ENCODE measurements around the gene SUPV3L1. TPM values are rescaled to one million over a fixed set of nuclear protein-coding genes. Genes with fewer than 3 reads are reported as not detected.
"Not testable (repeated sequence)": the region's sequence is repeated elsewhere in the genome, so short reads cannot be mapped to it uniquely, and the experiment has no call there.

Gene SUPV3L1
- polyA plus RNA-seq, 1 donor (not counting 4 experiments of a cell fraction or from before 2014, with no cell fraction given): 34.1 TPM

GRCh38 chr10:69139961-69140360 lies 40.1 kb upstream of the SUPV3L1 start:
- no peaks in the 10 kb centered on the region for H3K9me1 ChIP-seq (ENCODE audit: control insufficient read depth, extremely low read depth, insufficient read depth, low read length)
- peaks cover 61% of the 10 kb centered on the region for H3K79me2 ChIP-seq (ENCODE audit: control insufficient read depth, insufficient read depth, low read length)
- H3K9ac ChIP-seq (ENCODE audit: control insufficient read depth, extremely low read depth, insufficient read depth, low read length): no peak overlapping the region
- peaks cover 4 to 6% of the 10 kb centered on the region in 2 experiments for H3K36me3 ChIP-seq (ENCODE audit: control insufficient read depth in 2 of 2, extremely low read depth in 1 of 2, insufficient read depth in 2 of 2, low read length in 2 of 2)
- no peak overlapping the region for H3K4me3 ChIP-seq (ENCODE audit: control insufficient read depth in 2 of 3, extremely low read depth in 1 of 3, insufficient read depth in 2 of 3, low read depth in 1 of 3, low read length in 3 of 3)
- no peak overlapping the region for H2AFZ ChIP-seq (ENCODE audit: control insufficient read depth, low read length)
- no peaks in the 10 kb centered on the region for H3K27me3 ChIP-seq (ENCODE audit: control insufficient read depth, extremely low read depth, insufficient read depth, low read length)
- peaks cover 6% of the 10 kb centered on the region for H4K20me1 ChIP-seq (ENCODE audit: control insufficient read depth, extremely low read depth, insufficient read depth, low read length)
- TF ChIP-seq EZH2 (IDR thresholded peaks at IDR 0.05; ENCODE audit: low read length): no peak
- H3K9me3 ChIP-seq (ENCODE audit: control insufficient read depth, low read depth, low read length): no peaks in the 10 kb centered on the region
- no peak overlapping the region for H3K27ac ChIP-seq (ENCODE audit: control insufficient read depth, insufficient read depth, low read length)
- no peak overlapping the region for H3K4me2 ChIP-seq (ENCODE audit: control insufficient read depth, extremely low read depth, insufficient read depth, low read depth, low read length)
- DNase-seq (ENCODE audit: low read depth, low spot score) (no peak), FAIRE-seq (no peak)
- dilution Hi-C loops (cut with MboI; ENCODE audit: extremely low pct_ligation_motif_present, low sequenced_read_pairs): no loop called here
- no peaks in the 10 kb centered on the region for H3K4me1 ChIP-seq (ENCODE audit: control insufficient read depth, extremely low read depth, insufficient read depth, low read length)

DNA sequence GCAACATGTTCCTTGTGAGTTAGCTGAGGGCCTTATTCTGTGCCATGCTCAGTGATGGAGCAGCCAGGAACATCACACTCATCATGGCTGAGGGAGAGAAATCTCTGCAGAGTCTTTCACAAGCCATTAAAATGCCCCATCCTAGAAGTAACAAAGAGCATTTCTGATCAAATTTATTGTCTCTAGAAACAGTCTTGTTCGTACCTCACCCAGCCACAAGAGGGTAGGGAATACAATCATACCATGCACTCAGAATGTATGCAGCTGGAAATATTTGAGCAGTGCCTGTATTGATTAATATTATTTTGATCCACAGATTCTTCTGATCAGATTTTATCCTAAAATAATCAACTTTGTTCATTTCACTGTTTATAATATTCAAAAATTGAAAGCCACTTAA lies 38.7 kb upstream of the SUPV3L1 start:
- Histone ChIP-seq H3K9me1 (ENCODE audit: control insufficient read depth, extremely low read depth, insufficient read depth, low read length) (no peaks in the 10 kb centered on the region), H2AFZ (ENCODE audit: control insufficient read depth, low read length) (no peak overlapping the region), H3K27ac (ENCODE audit: control insufficient read depth, insufficient read depth, low read length) (no peak overlapping the region), H3K27me3 (ENCODE audit: control insufficient read depth, extremely low read depth, insufficient read depth, low read length) (no peaks in the 10 kb centered on the region), H3K4me2 (ENCODE audit: control insufficient read depth, extremely low read depth, insufficient read depth, low read depth, low read length) (no peak overlapping the region), H3K36me3 (ENCODE audit: control insufficient read depth in 2 of 2, extremely low read depth in 1 of 2, insufficient read depth in 2 of 2, low read length in 2 of 2) (peaks cover 3 to 4% of the 10 kb centered on the region in 2 experiments), H3K4me1 (ENCODE audit: control insufficient read depth, extremely low read depth, insufficient read depth, low read length) (no peaks in the 10 kb centered on the region), H3K79me2 (ENCODE audit: control insufficient read depth, insufficient read depth, low read length) (peaks cover 70% of the 10 kb centered on the region), H3K4me3 (ENCODE audit: control insufficient read depth in 2 of 3, extremely low read depth in 1 of 3, insufficient read depth in 2 of 3, low read depth in 1 of 3, low read length in 3 of 3) (no peak overlapping the region), H4K20me1 (ENCODE audit: control insufficient read depth, extremely low read depth, insufficient read depth, low read length) (peaks cover 6% of the 10 kb centered on the region), H3K9me3 (ENCODE audit: control insufficient read depth, low read depth, low read length) (no peaks in the 10 kb centered on the region), H3K9ac (ENCODE audit: control insufficient read depth, extremely low read depth, insufficient read depth, low read length) (no peak overlapping the region)
- FAIRE-seq: no peak
- TF ChIP-seq CTCF (optimal IDR thresholded peaks at IDR 0.05 in 1 of 3, IDR thresholded peaks at IDR 0.05 in 1 of 3, conservative IDR thresholded peaks at IDR 0.05 in 1 of 3; ENCODE audit: extremely low read depth in 1 of 3, insufficient read depth in 2 of 3, low read length in 3 of 3) (no peak), EZH2 (IDR thresholded peaks at IDR 0.05; ENCODE audit: low read length) (no peak)
- dilution Hi-C loops (cut with MboI; ENCODE audit: extremely low pct_ligation_motif_present, low sequenced_read_pairs): no loop called here
- no peak for DNase-seq (ENCODE audit: low read depth, low spot score)

DNA sequence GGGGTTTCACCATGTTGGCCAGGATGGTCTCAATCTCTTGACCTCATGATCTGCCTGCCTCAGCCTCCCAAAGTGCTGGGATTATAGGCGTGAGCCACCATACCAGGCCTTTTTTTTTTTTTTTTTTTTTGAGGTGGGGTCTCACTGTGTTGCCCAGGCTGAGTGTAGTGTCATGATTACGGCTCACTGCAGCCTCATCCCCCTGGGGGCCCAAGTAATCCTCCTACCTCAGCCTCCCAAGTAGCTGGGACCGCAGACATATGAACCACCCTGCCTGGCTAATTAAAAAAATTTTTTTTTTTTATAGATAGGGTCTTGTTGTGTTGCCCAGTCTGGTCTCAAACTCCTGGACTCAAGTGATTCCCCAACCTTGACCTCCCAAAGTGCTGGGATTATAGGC lies 38.0 kb upstream of the SUPV3L1 start:
- FAIRE-seq; H3K4me2 ChIP-seq (ENCODE audit: control insufficient read depth, extremely low read depth, insufficient read depth, low read depth, low read length); H3K9ac ChIP-seq (ENCODE audit: control insufficient read depth, extremely low read depth, insufficient read depth, low read length); H3K36me3 ChIP-seq (ENCODE audit: control insufficient read depth in 2 of 2, extremely low read depth in 1 of 2, insufficient read depth in 2 of 2, low read length in 2 of 2); DNase-seq (ENCODE audit: low read depth, low spot score); H4K20me1 ChIP-seq (ENCODE audit: control insufficient read depth, extremely low read depth, insufficient read depth, low read length); H3K4me1 ChIP-seq (ENCODE audit: control insufficient read depth, extremely low read depth, insufficient read depth, low read length); H3K27ac ChIP-seq (ENCODE audit: control insufficient read depth, insufficient read depth, low read length); H3K9me3 ChIP-seq (ENCODE audit: control insufficient read depth, low read depth, low read length); H3K9me1 ChIP-seq (ENCODE audit: control insufficient read depth, extremely low read depth, insufficient read depth, low read length); H3K27me3 ChIP-seq (ENCODE audit: control insufficient read depth, extremely low read depth, insufficient read depth, low read length); H3K4me3 ChIP-seq (ENCODE audit: control insufficient read depth in 2 of 3, extremely low read depth in 1 of 3, insufficient read depth in 2 of 3, low read depth in 1 of 3, low read length in 3 of 3); H2AFZ ChIP-seq (ENCODE audit: control insufficient read depth, low read length); dilution Hi-C loops (cut with MboI; ENCODE audit: extremely low pct_ligation_motif_present, low sequenced_read_pairs): not testable (repeated sequence)
- peaks cover 74% of the 10 kb centered on the region for H3K79me2 ChIP-seq (ENCODE audit: control insufficient read depth, insufficient read depth, low read length)

Data from keratinocyte (primary cell).